ENCODE data around the gene NLK. TPM values are rescaled to one million over a fixed set of nuclear protein-coding genes. Genes with fewer than 3 reads are reported as not detected.
"Not testable (repeated sequence)": the region's sequence is repeated elsewhere in the genome, so short reads cannot be mapped to it uniquely, and the experiment has no call there.

The NLK gene
- total and polyA plus RNA-seq, 7 donors: 9.3 to 17.1 (median 15.0) TPM

DNA sequence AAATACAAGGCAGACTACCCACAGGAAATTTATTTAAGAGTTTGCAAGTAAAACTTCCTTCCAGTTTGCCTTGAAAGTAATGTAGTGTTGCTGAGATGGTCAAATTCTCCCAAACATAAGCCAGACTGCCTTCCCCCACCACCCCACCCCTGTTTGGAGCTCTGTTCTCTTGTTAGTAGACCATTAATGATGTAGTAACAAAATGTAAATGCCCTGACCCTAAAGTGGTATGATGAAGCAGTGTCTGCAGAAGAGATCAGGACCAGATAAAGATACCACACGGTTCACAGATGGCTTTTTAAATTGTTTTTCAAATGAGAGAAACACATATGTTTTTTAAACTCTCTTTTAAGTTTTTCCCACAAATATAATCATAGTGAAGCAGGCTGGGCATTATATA, 140.1 kb downstream of the NLK start:
- Histone ChIP-seq H3K27ac (no peak overlapping the region), H3K9me3 (no peaks in the 10 kb centered on the region), H3K4me1 (no peaks in the 10 kb centered on the region), H3K4me3 (no peak overlapping the region), H3K27me3 (no peaks in the 10 kb centered on the region), H3K36me3 (peaks cover 0 to 24% (median 0%) of the 10 kb centered on the region in 4 donors)
- no peak for TF ChIP-seq POLR2A (IDR thresholded peaks at IDR 0.05)
- TF ChIP-seq, protein P1, sequence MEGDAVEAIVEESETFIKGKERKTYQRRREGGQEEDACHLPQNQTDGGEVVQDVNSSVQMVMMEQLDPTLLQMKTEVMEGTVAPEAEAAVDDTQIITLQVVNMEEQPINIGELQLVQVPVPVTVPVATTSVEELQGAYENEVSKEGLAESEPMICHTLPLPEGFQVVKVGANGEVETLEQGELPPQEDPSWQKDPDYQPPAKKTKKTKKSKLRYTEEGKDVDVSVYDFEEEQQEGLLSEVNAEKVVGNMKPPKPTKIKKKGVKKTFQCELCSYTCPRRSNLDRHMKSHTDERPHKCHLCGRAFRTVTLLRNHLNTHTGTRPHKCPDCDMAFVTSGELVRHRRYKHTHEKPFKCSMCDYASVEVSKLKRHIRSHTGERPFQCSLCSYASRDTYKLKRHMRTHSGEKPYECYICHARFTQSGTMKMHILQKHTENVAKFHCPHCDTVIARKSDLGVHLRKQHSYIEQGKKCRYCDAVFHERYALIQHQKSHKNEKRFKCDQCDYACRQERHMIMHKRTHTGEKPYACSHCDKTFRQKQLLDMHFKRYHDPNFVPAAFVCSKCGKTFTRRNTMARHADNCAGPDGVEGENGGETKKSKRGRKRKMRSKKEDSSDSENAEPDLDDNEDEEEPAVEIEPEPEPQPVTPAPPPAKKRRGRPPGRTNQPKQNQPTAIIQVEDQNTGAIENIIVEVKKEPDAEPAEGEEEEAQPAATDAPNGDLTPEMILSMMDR (IDR thresholded peaks at IDR 0.05): no peak
- no peak for TF ChIP-seq POLR2AphosphoS5 (IDR thresholded peaks at IDR 0.05)
- TF ChIP-seq EP300 (IDR thresholded peaks at IDR 0.05): no peak
- intact Hi-C loops (cut with DNase I): no loop called here
- no peak for DNase-seq
- 53 to 85% methylated on average over 1 of the region's 1 CpG for WGBS, 2 donors

DNA sequence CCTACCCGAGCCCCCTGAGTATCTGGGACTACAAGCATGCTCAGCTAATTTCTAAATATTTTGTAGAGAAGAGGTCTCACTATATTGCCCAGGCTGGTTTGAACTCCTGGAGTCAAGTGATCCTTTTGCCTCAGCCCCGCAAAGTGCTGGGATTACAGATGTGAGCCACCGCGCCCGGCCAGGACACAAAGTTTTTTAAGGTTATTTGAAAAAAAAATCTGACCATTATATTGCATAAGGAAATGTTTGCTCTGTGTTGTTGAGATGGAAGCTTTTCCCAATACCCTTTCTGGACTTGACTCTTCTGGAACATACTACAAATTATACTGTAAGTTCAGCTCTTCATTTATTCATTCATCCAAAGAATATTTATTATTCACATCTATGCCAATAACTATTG, 143.2 kb downstream of the NLK start:
- 94 to 95% methylated on average over 5 of the region's 5 CpGs for WGBS, 2 donors
- Histone ChIP-seq H3K9me3 (no peaks in the 10 kb centered on the region), H3K4me3 (no peak overlapping the region), H3K36me3 (peaks cover 0 to 37% (median 0%) of the 10 kb centered on the region in 4 donors), H3K4me1 (no peaks in the 10 kb centered on the region), H3K27me3 (no peaks in the 10 kb centered on the region), H3K27ac (no peak overlapping the region)
- intact Hi-C loops (cut with DNase I): no loop called here
- TF ChIP-seq EP300 (IDR thresholded peaks at IDR 0.05): no peak
- TF ChIP-seq POLR2AphosphoS5 (IDR thresholded peaks at IDR 0.05): no peak
- TF ChIP-seq, protein P1 (IDR thresholded peaks at IDR 0.05): no peak
- TF ChIP-seq POLR2A (IDR thresholded peaks at IDR 0.05): no peak
- DNase-seq: no peak

DNA sequence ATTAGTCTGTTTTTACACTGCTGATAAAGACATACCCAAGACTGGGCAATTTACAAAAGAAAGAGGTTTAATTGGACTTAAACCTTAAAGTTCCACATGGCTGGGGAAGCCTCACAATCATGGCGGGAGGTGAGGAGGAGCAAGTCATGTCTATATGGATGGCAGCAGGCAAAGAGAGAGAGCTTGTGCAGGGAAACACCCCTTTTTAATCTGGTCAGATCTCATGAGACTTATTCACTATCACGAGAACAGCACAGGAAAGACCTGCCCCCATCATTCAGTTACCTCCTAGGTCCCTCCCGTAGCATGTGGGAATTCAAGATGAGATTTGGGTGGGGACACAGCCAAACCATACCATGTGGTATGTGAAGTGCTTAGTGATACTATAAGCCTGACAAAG, 144.0 kb downstream of the NLK start:
- intact Hi-C loops (cut with DNase I); DNase-seq; H3K27ac ChIP-seq; H3K4me1 ChIP-seq; H3K27me3 ChIP-seq; H3K9me3 ChIP-seq; H3K4me3 ChIP-seq: not testable (repeated sequence)
- H3K36me3 ChIP-seq: peaks cover 0 to 45% (median 0%) of the 10 kb centered on the region in 4 donors
- 96 to 98% methylated on average over 3 of the region's 3 CpGs for WGBS, 2 donors

DNA sequence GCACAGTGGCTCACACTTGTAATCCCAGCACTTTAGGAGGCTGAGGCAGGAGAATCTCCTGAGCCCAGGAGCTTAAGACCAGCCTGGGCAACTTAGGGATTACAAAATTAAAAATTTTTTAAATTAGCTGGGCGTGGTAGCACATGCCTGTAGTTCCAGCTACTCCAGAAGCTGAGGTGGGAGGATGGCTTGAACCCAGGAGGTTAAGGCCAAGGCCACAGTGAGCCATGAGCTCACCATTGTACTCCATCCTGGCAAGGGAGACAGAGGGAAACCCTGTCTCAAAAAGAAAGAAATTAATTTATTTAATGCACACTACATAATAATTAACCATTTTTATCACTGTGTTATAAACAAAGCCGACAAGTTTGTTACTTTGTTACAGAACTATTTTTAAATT, 145.5 kb downstream of the NLK start:
- DNase-seq: no peak

DNA sequence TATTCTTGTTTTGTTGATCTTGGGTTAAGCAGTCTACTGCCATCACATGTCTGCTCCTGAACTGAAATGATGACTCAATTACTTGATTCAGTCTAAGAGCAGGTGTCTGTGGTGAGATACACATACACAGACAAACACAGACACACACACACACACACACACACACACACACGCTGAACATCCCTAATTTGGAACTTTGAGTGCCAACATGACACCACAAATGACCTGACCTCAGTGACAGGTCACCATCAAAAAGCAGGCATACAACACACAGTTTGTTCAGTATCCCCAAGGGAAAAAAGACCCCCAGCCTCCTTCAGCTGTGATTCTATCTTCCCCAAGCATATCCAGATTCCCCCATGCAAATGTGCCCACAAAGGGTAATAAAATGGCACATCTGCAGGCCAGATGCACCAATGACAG, 146.4 kb downstream of the NLK start:
- H3K27me3 ChIP-seq: no peaks in the 10 kb centered on the region
- H3K4me1 ChIP-seq: no peaks in the 10 kb centered on the region
- no peaks in the 10 kb centered on the region for H3K9me3 ChIP-seq
- intact Hi-C loops (cut with DNase I): no loop called here
- TF ChIP-seq POLR2A (IDR thresholded peaks at IDR 0.05): no peak
- TF ChIP-seq, protein P1 (IDR thresholded peaks at IDR 0.05): no peak
- no peak for TF ChIP-seq EP300 (IDR thresholded peaks at IDR 0.05)
- no peak for TF ChIP-seq POLR2AphosphoS5 (IDR thresholded peaks at IDR 0.05)
- peaks cover 0 to 54% (median 0%) of the 10 kb centered on the region in 4 donors for H3K36me3 ChIP-seq
- H3K27ac ChIP-seq: no peak overlapping the region
- 76 to 79% methylated on average over 1 of the region's 1 CpG for WGBS, 2 donors
- H3K4me3 ChIP-seq: no peak overlapping the region
- no peak for DNase-seq

More for the DNA sequence above, 145.5 kb downstream of the NLK start:
- Histone ChIP-seq H3K27ac (no peak overlapping the region), H3K9me3 (no peaks in the 10 kb centered on the region), H3K36me3 (peaks cover 0 to 53% (median 0%) of the 10 kb centered on the region in 4 donors), H3K4me1 (no peaks in the 10 kb centered on the region), H3K4me3 (no peak overlapping the region), H3K27me3 (no peaks in the 10 kb centered on the region)
- TF ChIP-seq POLR2A (IDR thresholded peaks at IDR 0.05): no peak
- no peak for TF ChIP-seq POLR2AphosphoS5 (IDR thresholded peaks at IDR 0.05)
- intact Hi-C loops (cut with DNase I): no loop called here
- 73 to 86% methylated on average over 2 of the region's 2 CpGs for WGBS, 2 donors

DNA sequence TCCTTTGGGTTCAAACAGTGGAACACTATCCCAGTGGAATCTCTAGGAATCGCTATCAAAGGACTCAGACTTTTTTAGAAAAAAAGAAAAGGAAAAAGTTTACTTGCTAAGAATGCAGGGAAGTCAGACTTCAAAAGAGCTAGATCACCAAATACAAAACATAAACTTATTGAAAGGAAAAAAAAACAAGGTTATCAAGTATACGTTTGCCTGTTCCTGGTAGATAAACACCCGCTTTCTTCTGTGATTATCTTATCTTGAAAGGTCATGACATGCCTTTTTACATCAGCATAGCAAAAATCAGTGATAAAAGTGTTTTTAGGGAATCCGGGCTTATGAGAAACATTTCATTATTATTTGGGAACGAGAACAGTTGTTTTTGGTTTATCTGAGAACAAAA, 147.2 kb downstream of the NLK start:
- Histone ChIP-seq H3K27ac (no peak overlapping the region), H3K4me3 (no peak overlapping the region), H3K27me3 (no peaks in the 10 kb centered on the region), H3K9me3 (no peaks in the 10 kb centered on the region), H3K4me1 (no peaks in the 10 kb centered on the region), H3K36me3 (peaks cover 0 to 62% (median 0%) of the 10 kb centered on the region in 4 donors)
- 72 to 76% methylated on average over 5 of the region's 5 CpGs for WGBS, 2 donors
- TF ChIP-seq, protein P1 (IDR thresholded peaks at IDR 0.05): no peak
- TF ChIP-seq POLR2A (IDR thresholded peaks at IDR 0.05) (no peak), POLR2AphosphoS5 (IDR thresholded peaks at IDR 0.05) (no peak), EP300 (IDR thresholded peaks at IDR 0.05) (no peak)
- intact Hi-C loops (cut with DNase I): no loop called here
- no peak for DNase-seq

All from sigmoid colon (tissue), 7 donors.